HepG2 (cell line): ENCODE results near the gene CAPN10. TPM values are rescaled to one million over a fixed set of nuclear protein-coding genes. Genes with fewer than 3 reads are reported as not detected.

Experiments used
- CREB1 ChIP-seq, 2 experiments: fragments of 450-650 bp in 1 of 2; IDR thresholded peaks; 2 replicates each; pipeline ENCODE4 v1.6.1; 2016 to 2017; ENCODE audit warnings: control low read depth in 1 of 2, mild to moderate bottlenecking in 1 of 2, missing compliant biosample characterization in 1 of 2, missing genetic modification characterization in 1 of 2
- EED ChIP-seq: sonication (generic); formaldehyde crosslinking; IDR thresholded peaks from 2 replicates; pipeline ENCODE4 v1.5.0; 2020; ENCODE audit warnings: mild to moderate bottlenecking, missing genetic modification reagents
- HIVEP1 ChIP-seq: sonication (generic); formaldehyde crosslinking; IDR thresholded peaks from 2 replicates; pipeline ENCODE4 v1.4.0; 2020; ENCODE audit warnings: mild to moderate bottlenecking, missing genetic modification reagents
- KDM4B ChIP-seq: sonication (generic); formaldehyde crosslinking; IDR thresholded peaks from 2 replicates; pipeline ENCODE4 v1.4.0; 2020; ENCODE audit warnings: missing genetic modification reagents
- RFX3 ChIP-seq: IDR thresholded peaks from 2 replicates; pipeline ENCODE4 v1.6.1; 2016; ENCODE audit warnings: missing biosample characterization, missing genetic modification reagents
- SAFB2 ChIP-seq: sonication (generic); formaldehyde crosslinking; IDR thresholded peaks from 2 replicates; pipeline ENCODE4 v1.5.1; 2020; ENCODE audit warnings: missing genetic modification reagents, low read depth, mild to moderate bottlenecking, borderline replicate concordance
- TRAFD1 ChIP-seq: sonication (generic); formaldehyde crosslinking; IDR thresholded peaks from 2 replicates; pipeline ENCODE4 v1.5.1; 2020; ENCODE audit warnings: missing genetic modification reagents, mild to moderate bottlenecking, borderline replicate concordance
- ZFP90 ChIP-seq: sonication (generic); formaldehyde crosslinking; IDR thresholded peaks from 2 replicates; pipeline ENCODE4 v1.8.0; 2022; ENCODE audit warnings: missing genetic modification reagents, mild to moderate bottlenecking, inconsistent platforms, borderline replicate concordance
- ZFYVE20 ChIP-seq: sonication (generic); formaldehyde crosslinking; IDR thresholded peaks from 2 replicates; pipeline ENCODE4 v1.8.0; 2023; ENCODE audit warnings: low read depth, mild to moderate bottlenecking, moderate library complexity, missing genetic modification reagents, borderline replicate concordance
- ZNF124 ChIP-seq: sonication (generic); formaldehyde crosslinking; IDR thresholded peaks from 2 replicates; pipeline ENCODE4 v1.4.0; 2020; ENCODE audit warnings: missing genetic modification reagents
- ZNF253 ChIP-seq: sonication (generic); formaldehyde crosslinking; IDR thresholded peaks from 2 replicates; pipeline ENCODE4 v1.8.0; 2022; ENCODE audit warnings: mild to moderate bottlenecking, missing genetic modification reagents, borderline replicate concordance
- ZNF350 ChIP-seq: sonication (generic); formaldehyde crosslinking; IDR thresholded peaks from 2 replicates; pipeline ENCODE4 v1.4.0; 2020; ENCODE audit warnings: mild to moderate bottlenecking, low read depth, missing genetic modification reagents, borderline replicate concordance
- polyA plus RNA-seq, 8 experiments: library from polyadenylated mRNA; depleted of rRNA in 3 of 8; stranded (reverse) in 7 of 8; unstranded in 1 of 8; fragments of >200 nt; fragmentation: Illumina TruSeq in 4 of 8; extraction: Trizol in 4 of 8; gene quantifications; 2 replicates each; pipeline versions ENCODE4 v1.2.1 to v1.2.3, GENCODE V29; 2011 to 2016; ENCODE audit warnings: low read depth in 4 of 8, missing spikeins in 1 of 8, mixed read lengths in 1 of 8; ENCODE audit not compliant: insufficient read depth in 1 of 8
- total RNA-seq, 5 experiments: library from RNA; depleted of rRNA; stranded (reverse); fragments of >200 nt; fragmentation: Illumina TruSeq; extraction: Trizol; gene quantifications; 2 replicates each; pipeline ENCODE4 v1.2.3, GENCODE V29; 2016; ENCODE audit warnings: low read depth in 1 of 5
- TF ChIP-seq, protein P1 (sequence below): sonication (generic); formaldehyde crosslinking; IDR thresholded peaks from 2 replicates; pipeline ENCODE4 v1.4.0; 2020; ENCODE audit warnings: low read depth, mild to moderate bottlenecking, missing genetic modification reagents
- TF ChIP-seq, protein P2 (sequence below), 2 experiments: IDR thresholded peaks; 2 replicates each; pipeline ENCODE4 v1.6.1; 2011 to 2012; ENCODE audit warnings: low read length in 2 of 2, borderline replicate concordance in 1 of 2, low read depth in 1 of 2, mild to moderate bottlenecking in 1 of 2, moderate library complexity in 1 of 2
- TF ChIP-seq, protein P3 (sequence below), 2 experiments: sonication (generic) in 1 of 2; formaldehyde crosslinking in 1 of 2; IDR thresholded peaks; 2 replicates each; pipeline versions ENCODE4 v1.4.0 to v1.6.1; 2018 to 2020; ENCODE audit warnings: missing genetic modification reagents in 2 of 2, borderline replicate concordance in 1 of 2, low read depth in 1 of 2, mild to moderate bottlenecking in 1 of 2, missing biosample characterization in 1 of 2

The CAPN10 gene
- total and polyA plus RNA-seq, 2 of the 13 experiments (the other 11 are each of a cell fraction or from before 2014, with no cell fraction given) = 27.6 to 32.4 TPM

DNA sequence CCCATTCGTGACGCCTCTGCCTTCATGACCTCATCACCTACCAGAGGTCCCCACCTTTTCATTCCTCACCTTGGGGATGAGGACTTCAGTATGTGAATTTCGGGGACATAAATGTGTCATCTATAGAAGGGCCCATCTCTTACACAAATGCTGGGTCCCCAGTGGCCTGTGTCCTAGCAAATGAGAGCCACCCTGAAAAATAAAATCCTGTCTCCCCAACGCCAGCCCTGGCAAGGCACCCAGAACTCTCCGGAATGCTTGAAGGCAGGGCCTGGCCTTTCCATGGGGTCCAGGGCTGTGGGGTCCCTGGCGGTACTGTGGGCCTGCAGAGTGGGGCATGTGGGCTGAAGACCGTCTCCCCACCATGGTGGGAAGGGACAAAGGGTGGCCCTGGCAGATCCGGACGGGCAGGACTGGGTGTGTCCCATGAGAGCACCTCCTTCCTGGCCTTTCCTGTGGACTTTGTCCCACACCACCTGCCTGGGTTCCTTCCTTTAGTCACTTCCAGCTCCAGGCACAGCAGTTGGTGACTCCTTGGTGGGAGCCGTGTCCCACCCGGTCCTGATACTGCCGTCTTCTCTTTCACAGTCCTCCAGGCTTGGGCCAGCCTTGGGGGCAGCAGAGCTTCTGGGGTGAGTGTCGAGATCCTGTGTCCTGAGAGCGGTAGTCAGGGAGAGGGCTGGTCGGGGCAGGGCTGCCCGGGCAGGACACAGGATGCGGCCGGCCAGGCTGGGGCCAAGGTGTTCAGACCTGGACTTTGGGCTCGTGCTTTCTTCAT lies 18.6 kb downstream of the CAPN10 start (continued):
- no peak for TF ChIP-seq ZNF253 (CRISPR knock-in tag)
- TF ChIP-seq SAFB2 = 0 out of 2 replicates have a peak, but pooled peaks have one; percentile 24
- TF ChIP-seq, protein P1, sequence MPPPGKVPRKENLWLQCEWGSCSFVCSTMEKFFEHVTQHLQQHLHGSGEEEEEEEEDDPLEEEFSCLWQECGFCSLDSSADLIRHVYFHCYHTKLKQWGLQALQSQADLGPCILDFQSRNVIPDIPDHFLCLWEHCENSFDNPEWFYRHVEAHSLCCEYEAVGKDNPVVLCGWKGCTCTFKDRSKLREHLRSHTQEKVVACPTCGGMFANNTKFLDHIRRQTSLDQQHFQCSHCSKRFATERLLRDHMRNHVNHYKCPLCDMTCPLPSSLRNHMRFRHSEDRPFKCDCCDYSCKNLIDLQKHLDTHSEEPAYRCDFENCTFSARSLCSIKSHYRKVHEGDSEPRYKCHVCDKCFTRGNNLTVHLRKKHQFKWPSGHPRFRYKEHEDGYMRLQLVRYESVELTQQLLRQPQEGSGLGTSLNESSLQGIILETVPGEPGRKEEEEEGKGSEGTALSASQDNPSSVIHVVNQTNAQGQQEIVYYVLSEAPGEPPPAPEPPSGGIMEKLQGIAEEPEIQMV (CRISPR knock-in tag) = peak; percentile 89; the same call in 1 of the 2 replicates
- peak; percentile 36; the same call in 1 of the 2 replicates for TF ChIP-seq TRAFD1 (CRISPR knock-in tag)
- TF ChIP-seq ZFP90 (CRISPR knock-in tag) = no peak
- no peak for TF ChIP-seq HIVEP1 (CRISPR knock-in tag)
- peak; percentile 71 for TF ChIP-seq CREB1 (IDR thresholded peaks at IDR 0.05)
- TF ChIP-seq CREB1 (CRISPR knock-in tag; IDR thresholded peaks at IDR 0.05) = no peak
- TF ChIP-seq ZNF350 (CRISPR knock-in tag) = no peak; the same call in 1 of the 2 replicates
- TF ChIP-seq ZNF124 (CRISPR knock-in tag) = no peak
- TF ChIP-seq KDM4B (CRISPR knock-in tag) = peak; percentile 71; the same call in 1 of the 2 replicates
- TF ChIP-seq EED (CRISPR knock-in tag) = no peak
- TF ChIP-seq ZFYVE20 = 0 out of 2 replicates have a peak, but pooled peaks have one; percentile 20
- TF ChIP-seq, protein P2, sequence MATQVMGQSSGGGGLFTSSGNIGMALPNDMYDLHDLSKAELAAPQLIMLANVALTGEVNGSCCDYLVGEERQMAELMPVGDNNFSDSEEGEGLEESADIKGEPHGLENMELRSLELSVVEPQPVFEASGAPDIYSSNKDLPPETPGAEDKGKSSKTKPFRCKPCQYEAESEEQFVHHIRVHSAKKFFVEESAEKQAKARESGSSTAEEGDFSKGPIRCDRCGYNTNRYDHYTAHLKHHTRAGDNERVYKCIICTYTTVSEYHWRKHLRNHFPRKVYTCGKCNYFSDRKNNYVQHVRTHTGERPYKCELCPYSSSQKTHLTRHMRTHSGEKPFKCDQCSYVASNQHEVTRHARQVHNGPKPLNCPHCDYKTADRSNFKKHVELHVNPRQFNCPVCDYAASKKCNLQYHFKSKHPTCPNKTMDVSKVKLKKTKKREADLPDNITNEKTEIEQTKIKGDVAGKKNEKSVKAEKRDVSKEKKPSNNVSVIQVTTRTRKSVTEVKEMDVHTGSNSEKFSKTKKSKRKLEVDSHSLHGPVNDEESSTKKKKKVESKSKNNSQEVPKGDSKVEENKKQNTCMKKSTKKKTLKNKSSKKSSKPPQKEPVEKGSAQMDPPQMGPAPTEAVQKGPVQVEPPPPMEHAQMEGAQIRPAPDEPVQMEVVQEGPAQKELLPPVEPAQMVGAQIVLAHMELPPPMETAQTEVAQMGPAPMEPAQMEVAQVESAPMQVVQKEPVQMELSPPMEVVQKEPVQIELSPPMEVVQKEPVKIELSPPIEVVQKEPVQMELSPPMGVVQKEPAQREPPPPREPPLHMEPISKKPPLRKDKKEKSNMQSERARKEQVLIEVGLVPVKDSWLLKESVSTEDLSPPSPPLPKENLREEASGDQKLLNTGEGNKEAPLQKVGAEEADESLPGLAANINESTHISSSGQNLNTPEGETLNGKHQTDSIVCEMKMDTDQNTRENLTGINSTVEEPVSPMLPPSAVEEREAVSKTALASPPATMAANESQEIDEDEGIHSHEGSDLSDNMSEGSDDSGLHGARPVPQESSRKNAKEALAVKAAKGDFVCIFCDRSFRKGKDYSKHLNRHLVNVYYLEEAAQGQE (IDR thresholded peaks at IDR 0.05; ENCODE audit: borderline replicate concordance in 1 of 2, low read depth in 1 of 2, low read length in 2 of 2) = no peak; a peak in 1 of 4 replicates
- TF ChIP-seq RFX3 (CRISPR knock-in tag) = no peak
- TF ChIP-seq, protein P3, sequence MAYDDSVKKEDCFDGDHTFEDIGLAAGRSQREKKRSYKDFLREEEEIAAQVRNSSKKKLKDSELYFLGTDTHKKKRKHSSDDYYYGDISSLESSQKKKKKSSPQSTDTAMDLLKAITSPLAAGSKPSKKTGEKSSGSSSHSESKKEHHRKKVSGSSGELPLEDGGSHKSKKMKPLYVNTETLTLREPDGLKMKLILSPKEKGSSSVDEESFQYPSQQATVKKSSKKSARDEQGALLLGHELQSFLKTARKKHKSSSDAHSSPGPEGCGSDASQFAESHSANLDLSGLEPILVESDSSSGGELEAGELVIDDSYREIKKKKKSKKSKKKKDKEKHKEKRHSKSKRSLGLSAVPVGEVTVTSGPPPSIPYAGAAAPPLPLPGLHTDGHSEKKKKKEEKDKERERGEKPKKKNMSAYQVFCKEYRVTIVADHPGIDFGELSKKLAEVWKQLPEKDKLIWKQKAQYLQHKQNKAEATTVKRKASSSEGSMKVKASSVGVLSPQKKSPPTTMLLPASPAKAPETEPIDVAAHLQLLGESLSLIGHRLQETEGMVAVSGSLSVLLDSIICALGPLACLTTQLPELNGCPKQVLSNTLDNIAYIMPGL (CRISPR knock-in tag; IDR thresholded peaks at IDR 0.05; ENCODE audit: borderline replicate concordance in 1 of 2, low read depth in 1 of 2) = peak; percentile 55 to 82; a peak in 2 of 4 replicates
